Bronchial epithelial cell (primary cell): ENCODE data around the gene ARFGEF3. TPM values are rescaled to one million over a fixed set of nuclear protein-coding genes. Genes with fewer than 3 reads are reported as not detected.

Experiments
- DNase-seq: peaks from one replicate; pipeline ENCODE4 v3.0.0-alpha.2; 2010; ENCODE audit warnings: low read depth
- FAIRE-seq: peaks from 2 replicates; lab custom pipeline; 2011; peaks lifted over from hg19 to GRCh38; lab: Jason Lieb, UNC
- H3K27me3 ChIP-seq: 2 replicates; pipeline ENCODE4 v1.5.1; 2011; ENCODE audit warnings: low read length; ENCODE audit not compliant: control insufficient read depth, insufficient read depth
- H3K36me3 ChIP-seq: 2 replicates; pipeline ENCODE4 v1.5.1; 2011; ENCODE audit warnings: low read length; ENCODE audit not compliant: control insufficient read depth, insufficient read depth
- H3K4me3 ChIP-seq: 2 replicates; pipeline ENCODE4 v1.5.1; 2011; ENCODE audit warnings: mild to moderate bottlenecking, low read depth, low read length, control low read depth
- CTCF ChIP-seq: IDR thresholded peaks from 2 replicates; pipeline ENCODE4 v1.5.1; 2011; ENCODE audit warnings: mild to moderate bottlenecking, moderate library complexity, low read length, control low read depth, inconsistent platforms; ENCODE audit not compliant: insufficient read depth, severe bottlenecking
- total RNA-seq: library from RNA; depleted of rRNA; stranded (reverse); fragments of >200 nt; gene quantifications from 2 replicates; pipeline ENCODE4 v1.2.1, GENCODE V29; 2014

Gene ARFGEF3
- total RNA-seq, 1 donor from 2014 or later, result 10.3 TPM

DNA sequence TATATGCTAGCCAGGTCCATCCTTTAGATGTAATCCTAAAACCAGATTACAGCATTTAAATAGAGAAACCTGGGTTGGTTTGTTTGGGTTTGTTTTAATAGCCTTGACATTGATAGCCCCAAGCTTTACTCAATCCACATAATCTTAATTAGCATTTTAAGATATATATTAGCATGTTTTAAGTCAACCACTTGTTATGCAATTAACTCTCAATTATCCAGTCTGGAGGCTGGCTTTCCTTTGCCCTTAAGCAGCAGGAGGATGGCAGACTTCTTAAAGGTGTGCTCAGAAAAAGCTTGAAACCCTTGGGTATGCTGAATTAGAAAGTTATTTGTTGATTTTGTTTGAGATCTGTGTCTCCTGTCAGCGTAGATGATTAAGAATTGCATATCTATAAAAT is 169.7 kb downstream of the ARFGEF3 start:
- Histone ChIP-seq H3K27me3 (no peaks in the 10 kb centered on the region), H3K36me3 (no peaks in the 10 kb centered on the region), H3K4me3 (no peak overlapping the region)
- TF ChIP-seq CTCF, result no peak
- DNase-seq, result no peak
- FAIRE-seq, result no peak

GRCh38 chr6:138331984-138332383 is 170.2 kb downstream of the ARFGEF3 start:
- TF ChIP-seq CTCF, result no peak
- H3K4me3 ChIP-seq, result no peak overlapping the region
- no peaks in the 10 kb centered on the region for H3K36me3 ChIP-seq
- DNase-seq (no peak), FAIRE-seq (peak; percentile 68)
- no peaks in the 10 kb centered on the region for H3K27me3 ChIP-seq

GRCh38 chr6:138334000-138334399 is 172.3 kb downstream of the ARFGEF3 start:
- no peak for FAIRE-seq
- H3K36me3 ChIP-seq, result no peaks in the 10 kb centered on the region
- DNase-seq, result no peak
- H3K4me3 ChIP-seq, result no peak overlapping the region
- H3K27me3 ChIP-seq, result no peaks in the 10 kb centered on the region
- TF ChIP-seq CTCF, result no peak

DNA sequence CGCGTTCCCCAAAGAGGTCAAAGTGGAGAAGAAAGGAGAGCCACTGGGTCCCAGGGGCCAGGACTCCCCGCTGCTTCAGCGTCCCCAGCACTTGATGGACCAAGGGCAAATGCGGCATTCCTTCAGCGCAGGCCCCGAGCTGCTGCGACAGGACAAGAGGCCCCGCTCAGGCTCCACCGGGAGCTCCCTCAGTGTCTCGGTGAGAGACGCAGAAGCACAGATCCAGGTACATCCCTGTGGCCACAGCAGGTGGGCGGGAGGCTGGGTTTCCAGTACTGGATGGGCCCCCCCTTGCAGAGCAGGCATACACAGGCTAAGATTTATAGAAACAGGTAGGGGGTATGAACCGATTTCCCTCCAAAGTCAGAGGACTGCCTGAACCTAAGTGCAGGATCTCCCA is 173.2 kb downstream of the ARFGEF3 start:
- Histone ChIP-seq H3K27me3 (no peaks in the 10 kb centered on the region), H3K4me3 (no peak overlapping the region), H3K36me3 (no peaks in the 10 kb centered on the region)
- DNase-seq (no peak), FAIRE-seq (no peak)
- no peak for TF ChIP-seq CTCF

GRCh38 chr6:138336221-138336620 is 174.5 kb downstream of the ARFGEF3 start:
- H3K4me3 ChIP-seq, result no peak overlapping the region
- TF ChIP-seq CTCF, result no peak
- DNase-seq, result no peak
- no peaks in the 10 kb centered on the region for H3K27me3 ChIP-seq
- no peak for FAIRE-seq
- no peaks in the 10 kb centered on the region for H3K36me3 ChIP-seq

GRCh38 chr6:138337076-138337475 is 175.3 kb downstream of the ARFGEF3 start:
- FAIRE-seq (no peak), DNase-seq (no peak)
- no peak overlapping the region for H3K4me3 ChIP-seq
- H3K27me3 ChIP-seq, result no peaks in the 10 kb centered on the region
- TF ChIP-seq CTCF, result no peak
- H3K36me3 ChIP-seq, result no peaks in the 10 kb centered on the region
